GM12878 (cell line): Measurements from ENCODE around the gene ANO9. TPM values are rescaled to one million over a fixed set of nuclear protein-coding genes. Genes with fewer than 3 reads are reported as not detected.
"Not testable (repeated sequence)": the region's sequence is repeated elsewhere in the genome, so short reads cannot be mapped to it uniquely, and the experiment has no call there.

Experiments
- ATAC-seq: fragments of 200-7000 bp; cut with Tn5 transposase; 3 replicates; pipeline ENCODE4 v1.9.1; 2020; ENCODE audit warnings: mild to moderate bottlenecking, moderate library complexity
- BruUV-seq: library from RNA; stranded (reverse); fragments of 400-500 nt; replicated peaks from 2 replicates; lab custom pipeline; 2021; lab: Mats Ljungman, UMichigan
- CTCF ChIA-PET: fragments of 300-600 bp; sonication (Branson Sonifier 250); formaldehyde crosslinking; extraction: SDS; loops from one replicate; lab custom pipeline; 2021; ENCODE audit warnings: inconsistent platforms; lab: Yijun Ruan, JAX
- POLR2A ChIA-PET: fragments of 350-600 bp; formaldehyde crosslinking; extraction: SDS; loops from one replicate; lab custom pipeline; 2021; ENCODE audit warnings: inconsistent platforms; lab: Charles Lee
- RAD21 ChIA-PET: fragments of 300-600 bp; sonication (Branson Sonifier 250); formaldehyde crosslinking; loops from one replicate; lab custom pipeline; 2023; ENCODE audit warnings: antibody characterized with exemption; ENCODE audit not compliant: unreplicated experiment; lab: Charles Lee
- SMC1A ChIA-PET: fragments of 300-600 bp; sonication (Branson Sonifier 250); formaldehyde crosslinking; loops from one replicate; lab custom pipeline; 2023; ENCODE audit not compliant: unreplicated experiment, uncharacterized antibody; lab: Charles Lee
- DNase-seq: peaks from one replicate; pipeline ENCODE4 v3.0.0-alpha.2; 2011; ENCODE audit warnings: low read depth, low spot score
- FAIRE-seq: peaks from 3 replicates; lab custom pipeline; 2011; peaks lifted over from hg19 to GRCh38; lab: Jason Lieb, UNC
- H2AFZ ChIP-seq: 2 replicates; pipeline ENCODE4 v1.6.0; 2011; ENCODE audit warnings: low read depth, low read length, control low read depth; ENCODE audit not compliant: control insufficient read depth
- H3K27ac ChIP-seq: 2 replicates; pipeline ENCODE4 v1.5.1; 2011; ENCODE audit warnings: control low read depth; ENCODE audit not compliant: control insufficient read depth, insufficient read depth
- H3K27me3 ChIP-seq, 2 experiments: replicated peaks in 1 of 2; 2 replicates each; pipeline versions ENCODE4 v1.6.0 to v1.6.1; 2011; ENCODE audit warnings: low read length in 1 of 2; ENCODE audit not compliant: control insufficient read depth in 2 of 2, insufficient read depth in 2 of 2
- H3K36me3 ChIP-seq, 2 experiments: 2 replicates each; pipeline ENCODE4 v1.5.1; 2011; ENCODE audit warnings: low read length in 1 of 2; ENCODE audit not compliant: control insufficient read depth in 2 of 2, insufficient read depth in 2 of 2
- H3K4me1 ChIP-seq: 2 replicates; pipeline ENCODE4 v1.6.1; 2011; ENCODE audit warnings: mild to moderate bottlenecking, low read length, moderate library complexity, mixed read lengths; ENCODE audit not compliant: control insufficient read depth, insufficient read depth
- H3K4me2 ChIP-seq: 2 replicates; pipeline ENCODE4 v1.6.0; 2011; ENCODE audit warnings: control low read depth; ENCODE audit not compliant: control insufficient read depth, insufficient read depth
- H3K4me3 ChIP-seq: fragments of 200-600 bp; sonication (generic); 2 replicates; pipeline ENCODE4 v1.5.1; 2016
- H3K79me2 ChIP-seq: 2 replicates; pipeline ENCODE4 v1.6.0; 2011; ENCODE audit warnings: low read length; ENCODE audit not compliant: control insufficient read depth, insufficient read depth
- H3K9ac ChIP-seq: 2 replicates; pipeline ENCODE4 v1.8.0; 2011; ENCODE audit warnings: low read length, control low read depth, mixed read lengths; ENCODE audit not compliant: control insufficient read depth, insufficient read depth
- H3K9me3 ChIP-seq: replicated peaks from 3 replicates; pipeline ENCODE4 v1.5.1; 2011; ENCODE audit warnings: mild to moderate bottlenecking, low read length; ENCODE audit not compliant: control insufficient read depth, insufficient read depth
- H4K20me1 ChIP-seq: 2 replicates; pipeline ENCODE4 v1.6.0; 2011; ENCODE audit not compliant: control insufficient read depth, insufficient read depth
- CBX5 ChIP-seq: sonication (generic); IDR thresholded peaks from 2 replicates; pipeline ENCODE4 v1.6.1; 2016; ENCODE audit warnings: low read depth, moderate library complexity, mild to moderate bottlenecking, inconsistent platforms
- DPF2 ChIP-seq: fragments of 450-650 bp; IDR thresholded peaks from 2 replicates; pipeline ENCODE4 v1.6.1; 2017; ENCODE audit warnings: mild to moderate bottlenecking
- IKZF2 ChIP-seq, 2 experiments: fragments of 450-650 bp; IDR thresholded peaks; 2 replicates each; pipeline ENCODE4 v1.6.1; 2017; ENCODE audit warnings: mild to moderate bottlenecking in 2 of 2, moderate library complexity in 2 of 2
- KDM1A ChIP-seq: fragments of 200-600 bp; sonication (generic); IDR thresholded peaks from 2 replicates; pipeline ENCODE4 v1.6.1; 2016; ENCODE audit warnings: borderline replicate concordance
- MYC ChIP-seq: IDR thresholded peaks from 2 replicates; pipeline ENCODE4 v1.6.1; 2011; ENCODE audit warnings: mild to moderate bottlenecking, low read length, moderate library complexity, inconsistent platforms; ENCODE audit not compliant: insufficient read depth, insufficient replicate concordance, insufficient read length, severe bottlenecking
- NFIC ChIP-seq: IDR thresholded peaks from 2 replicates; pipeline ENCODE4 v1.6.1; 2012; ENCODE audit warnings: low read depth, mild to moderate bottlenecking, inconsistent platforms, low read length, moderate library complexity
- PKNOX1 ChIP-seq: fragments of 450-650 bp; IDR thresholded peaks from 2 replicates; pipeline ENCODE4 v1.6.1; 2016; ENCODE audit warnings: mild to moderate bottlenecking
- RAD51 ChIP-seq: fragments of 450-650 bp; IDR thresholded peaks from 2 replicates; pipeline ENCODE4 v1.6.1; 2016; ENCODE audit warnings: moderate library complexity, mild to moderate bottlenecking, inconsistent platforms
- RFX5 ChIP-seq: IDR thresholded peaks from 2 replicates; pipeline ENCODE4 v1.6.1; 2011; ENCODE audit warnings: low read depth, low read length, improper control_type of control experiment
- SMARCA5 ChIP-seq: fragments of 450-650 bp; IDR thresholded peaks from 2 replicates; pipeline ENCODE4 v1.6.1; 2017; ENCODE audit warnings: mild to moderate bottlenecking
- SUPT20H ChIP-seq: IDR thresholded peaks from 2 replicates; pipeline ENCODE4 v1.6.1; 2011; ENCODE audit warnings: low read depth, mild to moderate bottlenecking, low read length, moderate library complexity, borderline replicate concordance; ENCODE audit not compliant: control insufficient read depth
- ZNF384 ChIP-seq: IDR thresholded peaks from 2 replicates; pipeline ENCODE4 v1.6.1; 2012; ENCODE audit warnings: low read depth, mild to moderate bottlenecking, low read length, improper control_type of control experiment, borderline replicate concordance
- WGBS: methylation state at CpG from one replicate; pipeline ENCODE4 v1.1.6; 2016; ENCODE audit warnings: low lambda C conversion rate; ENCODE audit not compliant: insufficient replicate concordance, insufficient coverage; ENCODE audit errors: missing lambda C conversion rate; 5-methylcytosine and 5-hydroxymethylcytosine counted together
- in situ Hi-C: fragments of 300-500 bp; cut with MboI; formaldehyde crosslinking; loops from 9 replicates; pipeline ENCODE4 v1.14.3; 2018; ENCODE audit warnings: mixed read lengths
- intact Hi-C: fragments of 100-400 bp; cut with micrococcal nuclease; formaldehyde crosslinking; loops from one replicate; pipeline ENCODE4 v1.14.2; 2022; ENCODE audit not compliant: unreplicated experiment
- polyA plus RNA-seq, 11 experiments: library from polyadenylated mRNA; depleted of rRNA in 4 of 11; unstranded in 6 of 11; stranded (reverse) in 5 of 11; fragments of >200 nt; fragmentation: Nextera tagmentation in 4 of 11; fragmentation: Illumina TruSeq in 1 of 11; extraction: Ambion mirVana in 4 of 11; extraction: Trizol in 1 of 11; gene quantifications; 1 replicate in 1 of 11; 2 replicates in 10 of 11; pipeline versions ENCODE4 v1.2.1 to v1.2.3, GENCODE V29; 2011 to 2016; ENCODE audit warnings: inconsistent platforms in 2 of 11, missing spikeins in 2 of 11, low read depth in 1 of 11
- total RNA-seq, 4 experiments: library from RNA; depleted of rRNA in 3 of 4; stranded (reverse); fragments of >200 nt in 3 of 4; fragmentation: Illumina TruSeq in 1 of 4; extraction: Trizol in 1 of 4; gene quantifications; 2 replicates each; pipeline versions ENCODE4 v1.2.1 to v1.2.3, GENCODE V29; 2013 to 2021

ANO9 gene
- total and polyA plus RNA-seq, 10 of the 15 experiments (the other 5 are each of a cell fraction or from before 2014, with no cell fraction given) = 0.21 to 42.3 (median 12.0) TPM

GRCh38 chr11:401196-401595, 40.6 kb downstream of the ANO9 start:
- ATAC-seq, CTCF ChIA-PET, H4K20me1 ChIP-seq, H3K4me3 ChIP-seq, BruUV-seq, H3K4me1 ChIP-seq, H2AFZ ChIP-seq, SMC1A ChIA-PET, H3K79me2 ChIP-seq, in situ Hi-C loops, intact Hi-C loops, RAD21 ChIA-PET, H3K9me3 ChIP-seq, H3K36me3 ChIP-seq, H3K9ac ChIP-seq, H3K4me2 ChIP-seq, POLR2A ChIA-PET, H3K27me3 ChIP-seq, DNase-seq, H3K27ac ChIP-seq, FAIRE-seq: not testable (repeated sequence)
- no CpG with 5 or more reads among the region's 52 CpGs for WGBS

- ATAC-seq (no peak), DNase-seq (no peak), FAIRE-seq (no peak)
- in situ Hi-C loops = no loop called here
- WGBS = 93% methylated on average over 17 of the region's 50 CpGs
- ChIA-PET CTCF (no interaction called here), POLR2A (no interaction called here), RAD21 (no interaction called here), SMC1A (no interaction called here)
- Histone ChIP-seq H3K4me2 (no peak overlapping the region), H3K9me3 (no peaks in the 10 kb centered on the region; the same call in 2 of the 3 replicates), H4K20me1 (no peaks in the 10 kb centered on the region), H3K79me2 (no peaks in the 10 kb centered on the region), H3K4me1 (no peaks in the 10 kb centered on the region), H3K4me3 (no peak overlapping the region), H3K36me3 (no peaks in the 10 kb centered on the region), H3K9ac (no peak overlapping the region), H3K27ac (no peak overlapping the region), H3K27me3 (no peaks in the 10 kb centered on the region), H2AFZ (no peak overlapping the region)
- intact Hi-C loops = no loop called here
- TF ChIP-seq SMARCA5 (no peak), CBX5 (no peak), DPF2 (no peak), RAD51 (no peak), MYC (no peak), RFX5 (no peak), ZNF384 (no peak), NFIC (no peak), PKNOX1 (no peak), SUPT20H (no peak), IKZF2 (IDR thresholded peaks at IDR 0.05) (no peak), KDM1A (no peak)
- BruUV-seq = no TSS peak
These were observed 41.5 kb downstream of the ANO9 start for GRCh38 chr11:400241-400689.
